Measurements from ENCODE around the gene PPP4C. TPM values are rescaled to one million over a fixed set of nuclear protein-coding genes. Genes with fewer than 3 reads are reported as not detected.
A peak's percentile ranks its signal among the peaks of the same experiment; 100 is the strongest.
"Not testable (repeated sequence)": the region's sequence is repeated elsewhere in the genome, so short reads cannot be mapped to it uniquely, and the experiment has no call there.

Gene PPP4C
- total RNA-seq, 1 experiment from 2014 or later = 116 TPM

DNA sequence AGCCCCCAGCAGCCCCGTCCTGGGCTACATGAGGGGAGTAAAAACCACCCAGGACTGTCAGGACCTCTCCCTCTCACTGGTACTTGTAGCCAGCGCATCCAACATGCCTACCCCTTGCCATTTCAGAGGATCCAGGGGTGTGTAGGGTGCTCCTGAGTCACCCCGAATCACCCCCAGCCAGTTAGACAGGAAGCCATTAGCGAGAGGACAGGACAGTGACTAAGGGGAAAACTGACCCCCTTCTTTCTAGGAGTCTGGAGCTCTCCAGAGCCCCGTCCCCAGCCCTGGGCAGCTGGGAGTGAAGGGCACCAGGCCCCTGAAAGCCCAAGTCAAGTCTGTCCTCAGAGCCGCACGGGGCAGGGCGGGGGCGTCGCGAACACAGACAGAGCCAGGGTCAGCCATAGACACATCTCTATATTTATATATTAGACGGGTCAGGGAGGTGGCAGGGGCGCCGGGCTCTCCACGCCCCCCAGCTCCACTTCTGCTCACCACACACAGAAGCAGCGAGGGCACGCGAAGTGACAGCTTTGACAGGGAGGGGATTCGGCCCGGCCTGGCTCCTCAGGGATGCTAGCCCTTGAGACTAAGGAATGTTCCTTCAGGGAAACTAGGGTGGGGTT, 38.0 kb downstream of the PPP4C start:
- BruUV-seq (replicated peaks) = no TSS peak
- Histone ChIP-seq H3K27ac (ENCODE audit: low read length) (peak overlapping the region; percentile 15; the same call in 1 of the 2 replicates), H2AFZ (ENCODE audit: low read length) (no peak overlapping the region), H3K9me3 (ENCODE audit: low read length) (no peaks in the 10 kb centered on the region), H3K9ac (ENCODE audit: low read length) (no peak overlapping the region), H3K27me3 (ENCODE audit: low read length) (no peaks in the 10 kb centered on the region), H3K36me3 (ENCODE audit: low read depth, low read length) (no peaks in the 10 kb centered on the region), H3K79me2 (ENCODE audit: low read length) (no peaks in the 10 kb centered on the region), H3F3A (ENCODE audit: low read length, unreplicated experiment) (no peaks in the 10 kb centered on the region), H4K20me1 (ENCODE audit: low read length) (no peaks in the 10 kb centered on the region), H3K4me2 (ENCODE audit: low read length) (peak overlapping the region; percentile 39; the same call in 1 of the 2 replicates), H3K9me2 (replicated peaks; ENCODE audit: low read length) (no peaks in the 10 kb centered on the region), H3K4me3 (ENCODE audit: low read length) (no peak overlapping the region), H3K4me1 (ENCODE audit: insufficient read depth, low read length) (peaks cover 11% of the 10 kb centered on the region)
- ATAC-seq (peak; percentile 25; the same call in 1 of the 2 replicates), DNase-seq (no peak)
- TF ChIP-seq, protein P1, sequence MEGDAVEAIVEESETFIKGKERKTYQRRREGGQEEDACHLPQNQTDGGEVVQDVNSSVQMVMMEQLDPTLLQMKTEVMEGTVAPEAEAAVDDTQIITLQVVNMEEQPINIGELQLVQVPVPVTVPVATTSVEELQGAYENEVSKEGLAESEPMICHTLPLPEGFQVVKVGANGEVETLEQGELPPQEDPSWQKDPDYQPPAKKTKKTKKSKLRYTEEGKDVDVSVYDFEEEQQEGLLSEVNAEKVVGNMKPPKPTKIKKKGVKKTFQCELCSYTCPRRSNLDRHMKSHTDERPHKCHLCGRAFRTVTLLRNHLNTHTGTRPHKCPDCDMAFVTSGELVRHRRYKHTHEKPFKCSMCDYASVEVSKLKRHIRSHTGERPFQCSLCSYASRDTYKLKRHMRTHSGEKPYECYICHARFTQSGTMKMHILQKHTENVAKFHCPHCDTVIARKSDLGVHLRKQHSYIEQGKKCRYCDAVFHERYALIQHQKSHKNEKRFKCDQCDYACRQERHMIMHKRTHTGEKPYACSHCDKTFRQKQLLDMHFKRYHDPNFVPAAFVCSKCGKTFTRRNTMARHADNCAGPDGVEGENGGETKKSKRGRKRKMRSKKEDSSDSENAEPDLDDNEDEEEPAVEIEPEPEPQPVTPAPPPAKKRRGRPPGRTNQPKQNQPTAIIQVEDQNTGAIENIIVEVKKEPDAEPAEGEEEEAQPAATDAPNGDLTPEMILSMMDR (conservative IDR thresholded peaks at IDR 0.05; ENCODE audit: low read depth, low read length) = no peak
- TF ChIP-seq EZH2phosphoT487 (IDR thresholded peaks at IDR 0.05; ENCODE audit: borderline replicate concordance, low read length) (no peak), EZH2 (IDR thresholded peaks at IDR 0.05; ENCODE audit: low read length, unreplicated experiment) (no peak)
- CTCF ChIA-PET = no interaction called here
- POLR2A ChIA-PET (ENCODE audit: unreplicated experiment) = no interaction called here
- intact Hi-C loops (cut with micrococcal nuclease) = no loop called here

DNA sequence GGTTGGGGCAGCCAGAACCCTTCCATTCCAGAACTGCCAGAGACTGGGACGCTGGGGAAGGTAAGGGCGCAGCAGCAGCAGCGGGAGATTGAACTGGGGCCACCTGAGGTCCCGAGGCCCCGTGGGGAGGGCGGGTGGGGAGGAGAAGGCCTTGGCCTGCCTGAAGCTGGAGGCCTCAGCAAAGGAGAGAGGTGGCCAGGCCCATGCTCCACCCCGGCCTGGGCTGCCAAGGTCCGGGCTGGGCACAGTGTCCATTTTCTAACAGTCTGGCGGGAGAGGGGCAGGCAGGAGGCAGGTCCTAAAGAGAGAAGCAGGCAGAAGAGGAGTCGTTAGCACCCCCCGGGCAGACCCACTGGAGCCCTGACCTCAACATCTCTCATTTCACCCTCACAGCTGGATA, 38.6 kb downstream of the PPP4C start:
- no peaks in the 10 kb centered on the region for H3K9me3 ChIP-seq (ENCODE audit: low read length)
- DNase-seq (no peak), ATAC-seq (no peak)
- H3K9me2 ChIP-seq (replicated peaks; ENCODE audit: low read length) = no peaks in the 10 kb centered on the region
- TF ChIP-seq EZH2phosphoT487 (IDR thresholded peaks at IDR 0.05; ENCODE audit: borderline replicate concordance, low read length) (no peak), EZH2 (IDR thresholded peaks at IDR 0.05; ENCODE audit: low read length, unreplicated experiment) (no peak)
- TF ChIP-seq, protein P1 (conservative IDR thresholded peaks at IDR 0.05; ENCODE audit: low read depth, low read length) = no peak
- H3K27me3 ChIP-seq (ENCODE audit: low read length) = no peaks in the 10 kb centered on the region
- H3F3A ChIP-seq (ENCODE audit: low read length, unreplicated experiment) = no peaks in the 10 kb centered on the region
- no peaks in the 10 kb centered on the region for H3K36me3 ChIP-seq (ENCODE audit: low read depth, low read length)
- peaks cover 11% of the 10 kb centered on the region for H3K4me1 ChIP-seq (ENCODE audit: insufficient read depth, low read length)
- no peak overlapping the region for H3K4me2 ChIP-seq (ENCODE audit: low read length)
- H3K79me2 ChIP-seq (ENCODE audit: low read length) = no peaks in the 10 kb centered on the region
- no peak overlapping the region for H3K27ac ChIP-seq (ENCODE audit: low read length)
- H3K9ac ChIP-seq (ENCODE audit: low read length) = no peak overlapping the region
- no TSS peak for BruUV-seq (replicated peaks)
- intact Hi-C loops (cut with micrococcal nuclease) = no loop called here
- CTCF ChIA-PET = no interaction called here
- H2AFZ ChIP-seq (ENCODE audit: low read length) = no peak overlapping the region
- no peaks in the 10 kb centered on the region for H4K20me1 ChIP-seq (ENCODE audit: low read length)
- no peak overlapping the region for H3K4me3 ChIP-seq (ENCODE audit: low read length)
- POLR2A ChIA-PET (ENCODE audit: unreplicated experiment) = interaction anchor here (0.6 kb wide), 1 partner anchor 168 kb away, joined by 6 read pairs; no protein-coding TSS in a partner anchor

DNA sequence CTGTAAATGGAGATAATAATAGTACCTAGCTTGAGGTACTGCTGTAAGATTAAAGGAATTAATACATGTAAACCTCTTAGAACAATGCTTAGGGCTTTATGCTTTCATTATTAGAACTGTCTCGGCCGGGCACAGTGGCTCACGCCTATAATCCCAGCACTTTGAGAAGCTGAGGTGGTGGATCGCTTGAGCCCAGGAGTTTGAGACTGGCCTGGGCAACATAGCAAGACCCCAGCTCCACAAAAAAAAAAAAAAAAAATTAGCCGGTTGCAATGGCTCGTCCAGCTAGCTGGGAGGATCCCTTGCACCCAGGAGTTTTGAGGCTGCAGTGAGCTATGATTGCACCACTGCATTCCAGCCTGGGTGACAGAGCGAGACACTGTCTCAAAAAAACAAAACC, 39.0 kb downstream of the PPP4C start:
- H3K36me3 ChIP-seq (ENCODE audit: low read depth, low read length); ATAC-seq; H3K4me2 ChIP-seq (ENCODE audit: low read length); H3K27me3 ChIP-seq (ENCODE audit: low read length); BruUV-seq (replicated peaks); H3K27ac ChIP-seq (ENCODE audit: low read length); H3K79me2 ChIP-seq (ENCODE audit: low read length); H3K9me3 ChIP-seq (ENCODE audit: low read length); H3K9me2 ChIP-seq (replicated peaks; ENCODE audit: low read length); H3F3A ChIP-seq (ENCODE audit: low read length, unreplicated experiment); DNase-seq; H3K4me3 ChIP-seq (ENCODE audit: low read length); H4K20me1 ChIP-seq (ENCODE audit: low read length); H2AFZ ChIP-seq (ENCODE audit: low read length); H3K9ac ChIP-seq (ENCODE audit: low read length); CTCF ChIA-PET; intact Hi-C loops (cut with micrococcal nuclease): not testable (repeated sequence)
- POLR2A ChIA-PET (ENCODE audit: unreplicated experiment) = interaction anchor here (0.6 kb wide), 1 partner anchor 168 kb away, joined by 6 read pairs; no protein-coding TSS in a partner anchor
- H3K4me1 ChIP-seq (ENCODE audit: insufficient read depth, low read length) = peaks cover 11% of the 10 kb centered on the region
